Neutrophil (primary cell): ENCODE results near the gene SNCAIP.

Source experiments
- H3K27ac ChIP-seq: fragments of 200-600 bp; sonication (generic); 2 replicates; pipeline ENCODE4 v1.5.1; 2016; ENCODE audit warnings: mild to moderate bottlenecking, moderate library complexity
- H3K27me3 ChIP-seq: fragments of 200-600 bp; sonication (generic); 2 replicates; pipeline ENCODE4 v1.6.0; 2016; ENCODE audit warnings: mild to moderate bottlenecking
- H3K36me3 ChIP-seq: fragments of 200-600 bp; sonication (generic); 2 replicates; pipeline ENCODE4 v1.5.1; 2017
- H3K4me1 ChIP-seq, 2 experiments: fragments of 200-600 bp in 1 of 2; sonication (generic) in 1 of 2; 1 replicate in 1 of 2; 2 replicates in 1 of 2; pipeline versions ENCODE4 v1.5.1 to v1.6.1; 2013 to 2016; ENCODE audit warnings: low read depth in 1 of 2, low read length in 1 of 2, mild to moderate bottlenecking in 1 of 2, moderate library complexity in 1 of 2; ENCODE audit not compliant: control insufficient read depth in 1 of 2, insufficient read depth in 1 of 2
- H3K4me3 ChIP-seq, 2 experiments: fragments of 200-600 bp in 1 of 2; sonication (generic) in 1 of 2; 1 replicate in 1 of 2; 2 replicates in 1 of 2; pipeline ENCODE4 v1.5.1; 2013 to 2016; ENCODE audit warnings: low read depth in 1 of 2, low read length in 1 of 2, mild to moderate bottlenecking in 1 of 2, moderate library complexity in 1 of 2
- H3K9me3 ChIP-seq: fragments of 200-600 bp; sonication (generic); 2 replicates; pipeline ENCODE4 v1.5.1; 2016
- CTCF ChIP-seq: fragments of 200-600 bp; sonication (generic); IDR thresholded peaks from 2 replicates; pipeline ENCODE4 v1.5.1; 2016; ENCODE audit warnings: antibody characterized with exemption

Gene SNCAIP

GRCh38 chr5:122304471-122305215 lies 7.4 kb upstream of the SNCAIP start:
- TF ChIP-seq CTCF: no peak
- Histone ChIP-seq H3K27ac (no peak overlapping the region), H3K36me3 (no peaks in the 10 kb centered on the region), H3K27me3 (peaks cover 12% of the 10 kb centered on the region), H3K4me3 (no peak overlapping the region), H3K4me1 (no peaks in the 10 kb centered on the region), H3K9me3 (no peaks in the 10 kb centered on the region)

DNA sequence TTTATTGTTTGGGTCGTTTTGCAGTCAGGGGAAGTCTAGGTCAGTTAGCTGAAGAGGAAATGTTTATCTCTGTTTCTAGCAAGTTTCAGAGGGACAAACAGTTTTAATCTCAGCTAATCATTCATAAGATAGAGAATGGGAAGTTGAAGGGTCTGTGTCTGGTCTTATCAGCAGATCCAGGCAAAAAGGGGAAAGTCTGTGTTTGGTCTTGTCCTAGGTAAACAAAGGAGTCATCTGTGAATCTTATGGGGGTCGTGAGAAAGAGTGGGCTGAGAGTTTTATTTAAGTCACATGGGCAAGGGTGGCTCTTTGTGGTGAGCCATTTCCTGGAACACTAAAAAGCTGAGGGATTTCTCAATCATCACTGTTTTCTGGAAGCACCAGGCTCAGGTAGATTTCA lies 5.6 kb upstream of the SNCAIP start:
- H3K4me1 ChIP-seq: no peaks in the 10 kb centered on the region
- TF ChIP-seq CTCF: no peak
- no peak overlapping the region for H3K4me3 ChIP-seq
- no peaks in the 10 kb centered on the region for H3K36me3 ChIP-seq
- H3K9me3 ChIP-seq: no peaks in the 10 kb centered on the region
- H3K27me3 ChIP-seq: peaks cover 30% of the 10 kb centered on the region
- H3K27ac ChIP-seq: no peak overlapping the region

GRCh38 chr5:122310889-122311288 lies 1.1 kb upstream of the SNCAIP start:
- H3K9me3 ChIP-seq: no peaks in the 10 kb centered on the region
- no peaks in the 10 kb centered on the region for H3K36me3 ChIP-seq
- H3K4me3 ChIP-seq: no peak overlapping the region
- H3K4me1 ChIP-seq: no peaks in the 10 kb centered on the region
- no peak for TF ChIP-seq CTCF
- H3K27me3 ChIP-seq: peaks cover 72% of the 10 kb centered on the region
- H3K27ac ChIP-seq: no peak overlapping the region

GRCh38 chr5:122311497-122311960 lies 508 bp upstream of the SNCAIP start:
- Histone ChIP-seq H3K9me3 (no peaks in the 10 kb centered on the region), H3K27me3 (peaks cover 78% of the 10 kb centered on the region), H3K4me1 (no peaks in the 10 kb centered on the region), H3K36me3 (no peaks in the 10 kb centered on the region), H3K27ac (no peak overlapping the region), H3K4me3 (no peak overlapping the region)
- no peak for TF ChIP-seq CTCF

DNA sequence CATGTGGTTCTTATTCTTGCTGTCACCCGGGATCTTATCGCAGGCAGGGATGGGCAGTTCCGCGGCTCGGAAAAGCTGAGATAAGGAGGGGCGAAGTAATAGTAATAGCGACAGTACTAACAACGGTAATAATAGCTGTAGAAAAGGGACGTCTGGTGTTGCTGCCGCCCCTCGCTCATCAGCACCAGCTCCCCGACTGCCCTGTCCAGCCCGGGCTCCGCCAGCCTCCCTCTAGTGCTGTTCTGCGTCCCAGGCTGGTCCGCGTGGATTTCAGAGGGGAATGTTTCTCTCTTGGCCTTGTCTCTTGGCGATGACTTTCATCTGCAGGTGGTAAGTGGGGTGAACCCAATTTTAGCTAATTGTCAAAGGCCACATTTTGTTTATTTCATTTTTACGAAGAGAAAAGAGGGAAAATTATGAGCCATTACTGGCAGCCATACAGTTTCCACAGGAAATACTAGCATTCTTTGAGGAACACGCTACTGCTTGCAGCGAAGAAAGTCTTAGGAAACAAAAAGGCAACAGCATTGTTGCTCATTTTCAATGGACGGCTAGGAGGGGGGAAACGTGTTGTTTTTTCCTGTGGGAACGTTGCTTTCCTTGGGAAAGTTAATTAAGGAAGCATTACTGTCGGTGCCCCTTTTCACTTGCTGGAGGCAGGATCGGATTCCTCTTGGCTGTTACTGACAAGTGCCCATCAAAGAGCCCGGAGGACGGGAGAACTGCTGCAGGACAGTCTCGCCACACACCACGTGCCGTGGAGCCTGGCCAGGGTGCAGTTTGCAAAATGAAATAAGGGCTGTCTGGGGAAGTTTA lies 762 bp downstream of the SNCAIP start:
- H3K4me3 ChIP-seq: no peak overlapping the region
- peaks cover 84% of the 10 kb centered on the region for H3K27me3 ChIP-seq
- no peak overlapping the region for H3K27ac ChIP-seq

More for the DNA sequence above, 762 bp downstream of the SNCAIP start:
- H3K4me1 ChIP-seq: no peaks in the 10 kb centered on the region
- no peak for TF ChIP-seq CTCF
- no peaks in the 10 kb centered on the region for H3K36me3 ChIP-seq
- no peaks in the 10 kb centered on the region for H3K9me3 ChIP-seq
